ENCODE measurements around the gene SLC16A2.

Gene SLC16A2

DNA sequence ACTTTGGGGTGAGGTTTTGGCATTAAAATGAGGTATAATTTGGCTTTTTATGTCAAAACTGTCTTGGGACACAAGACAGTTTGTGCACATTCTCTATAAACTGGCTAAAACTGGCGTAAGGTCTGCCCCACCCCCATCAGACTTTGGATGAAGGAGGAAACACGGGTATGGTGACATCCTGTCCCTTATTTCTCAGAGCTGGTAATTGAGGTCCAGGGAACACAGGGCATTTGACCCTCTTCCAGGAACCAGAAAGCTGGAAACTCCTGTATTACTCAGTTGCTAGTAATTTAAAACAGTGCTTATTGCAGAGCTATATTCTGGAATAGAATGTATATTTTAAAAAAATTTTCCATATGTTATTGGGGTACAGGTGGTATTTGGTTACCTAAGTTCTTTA is 78.8 kb downstream of the SLC16A2 start:
- H3K27ac ChIP-seq (ENCODE audit: low read length, poor library complexity, severe bottlenecking) = no peak overlapping the region
- no peak overlapping the region for H2BK120ac ChIP-seq (ENCODE audit: low read depth, low read length)
- H2AK5ac ChIP-seq (ENCODE audit: low read length, severe bottlenecking) = no peak overlapping the region
- H3K9ac ChIP-seq (ENCODE audit: low read length) = no peak overlapping the region
- no peak overlapping the region for H3K18ac ChIP-seq (ENCODE audit: low read depth in 1 of 2, low read length in 2 of 2)
- no peaks in the 10 kb centered on the region for H3K4me1 ChIP-seq (ENCODE audit: control insufficient read depth, insufficient read depth, low read depth, low read length)
- no peaks in the 10 kb centered on the region for H3K79me1 ChIP-seq (replicated peaks; ENCODE audit: low read length, poor library complexity, severe bottlenecking)
- H3K23ac ChIP-seq (ENCODE audit: low read length in 2 of 2) = no peak overlapping the region
- H3K36me3 ChIP-seq (ENCODE audit: control insufficient read depth in 1 of 2, insufficient read depth in 2 of 2, low read depth in 1 of 2, low read length in 2 of 2) = no peaks in the 10 kb centered on the region
- no peak overlapping the region for H4K8ac ChIP-seq (ENCODE audit: low read length)
- no peak overlapping the region for H3K4ac ChIP-seq (ENCODE audit: low read depth in 1 of 2, low read length in 2 of 2)
- no peak overlapping the region for H3K4me2 ChIP-seq (ENCODE audit: low read length, poor library complexity, severe bottlenecking)
- no peaks in the 10 kb centered on the region for H3K9me3 ChIP-seq (ENCODE audit: control insufficient read depth, low read length)
- H2BK15ac ChIP-seq (ENCODE audit: low read depth, poor library complexity, severe bottlenecking) = no peak overlapping the region
- H2AFZ ChIP-seq (ENCODE audit: low read depth, low read length) = no peak overlapping the region
- H3K4me3 ChIP-seq (ENCODE audit: insufficient read depth in 1 of 2, low read depth in 1 of 2, low read length in 2 of 2) = no peak overlapping the region
- no CpG with 5 or more reads among the region's 2 CpGs for WGBS
- H2BK12ac ChIP-seq (ENCODE audit: low read length in 2 of 2) = no peak overlapping the region
- no peak for DNase-seq
- no peak overlapping the region for H2BK5ac ChIP-seq (ENCODE audit: low read depth, low read length, poor library complexity, severe bottlenecking)
- H4K91ac ChIP-seq (ENCODE audit: low read length) = no peak overlapping the region
- H3K14ac ChIP-seq (ENCODE audit: low read length in 2 of 2) = no peak overlapping the region
- H3K27me3 ChIP-seq (ENCODE audit: control insufficient read depth in 1 of 2, insufficient read depth in 1 of 2, low read length in 2 of 2) = peaks cover 0 to 14% of the 10 kb centered on the region in 2 experiments

DNA sequence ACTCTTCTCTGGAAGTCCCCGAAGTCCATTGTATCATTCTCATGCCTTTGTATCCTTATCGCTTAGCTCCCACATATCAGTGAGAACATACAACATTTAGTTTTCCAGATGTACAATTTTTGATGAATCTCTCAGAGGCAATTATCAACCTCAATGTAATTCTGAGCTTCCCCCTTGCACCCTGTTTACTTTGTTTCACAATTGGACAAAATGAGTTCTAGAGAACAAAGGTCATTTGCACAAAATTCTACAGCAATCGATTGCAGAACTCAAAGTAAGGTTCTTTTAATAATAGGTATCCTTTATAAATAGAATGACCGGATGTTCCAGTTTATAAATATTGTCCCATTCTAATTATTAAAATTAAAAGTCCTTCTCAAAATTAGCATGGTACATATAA is 79.3 kb downstream of the SLC16A2 start:
- Histone ChIP-seq H3K4me2 (ENCODE audit: low read length, poor library complexity, severe bottlenecking) (no peak overlapping the region), H3K4ac (ENCODE audit: low read depth in 1 of 2, low read length in 2 of 2) (no peak overlapping the region), H3K27ac (ENCODE audit: low read length, poor library complexity, severe bottlenecking) (no peak overlapping the region), H3K9me3 (ENCODE audit: control insufficient read depth, low read length) (no peaks in the 10 kb centered on the region), H3K4me3 (ENCODE audit: insufficient read depth in 1 of 2, low read depth in 1 of 2, low read length in 2 of 2) (no peak overlapping the region), H2BK15ac (ENCODE audit: low read depth, poor library complexity, severe bottlenecking) (no peak overlapping the region), H2AFZ (ENCODE audit: low read depth, low read length) (no peak overlapping the region), H3K18ac (ENCODE audit: low read depth in 1 of 2, low read length in 2 of 2) (no peak overlapping the region), H2BK120ac (ENCODE audit: low read depth, low read length) (no peak overlapping the region), H3K23ac (ENCODE audit: low read length in 2 of 2) (no peak overlapping the region), H3K27me3 (ENCODE audit: control insufficient read depth in 1 of 2, insufficient read depth in 1 of 2, low read length in 2 of 2) (peaks cover 0 to 14% of the 10 kb centered on the region in 2 experiments), H3K79me1 (replicated peaks; ENCODE audit: low read length, poor library complexity, severe bottlenecking) (no peaks in the 10 kb centered on the region), H3K9ac (ENCODE audit: low read length) (no peak overlapping the region), H3K4me1 (ENCODE audit: control insufficient read depth, insufficient read depth, low read depth, low read length) (no peaks in the 10 kb centered on the region), H2BK5ac (ENCODE audit: low read depth, low read length, poor library complexity, severe bottlenecking) (no peak overlapping the region), H4K91ac (ENCODE audit: low read length) (no peak overlapping the region), H4K8ac (ENCODE audit: low read length) (no peak overlapping the region), H3K36me3 (ENCODE audit: control insufficient read depth in 1 of 2, insufficient read depth in 2 of 2, low read depth in 1 of 2, low read length in 2 of 2) (no peaks in the 10 kb centered on the region), H2BK12ac (ENCODE audit: low read length in 2 of 2) (no peak overlapping the region), H3K14ac (ENCODE audit: low read length in 2 of 2) (no peak overlapping the region), H2AK5ac (ENCODE audit: low read length, severe bottlenecking) (no peak overlapping the region)
- DNase-seq = no peak
- WGBS = 100% methylated on average over 2 of the region's 4 CpGs

GRCh38 chrX:74505437-74505836 is 84.1 kb downstream of the SLC16A2 start:
- no peak overlapping the region for H2BK12ac ChIP-seq (ENCODE audit: low read length in 2 of 2)
- DNase-seq = no peak
- H3K4me3 ChIP-seq (ENCODE audit: insufficient read depth in 1 of 2, low read depth in 1 of 2, low read length in 2 of 2) = no peak overlapping the region
- H3K23ac ChIP-seq (ENCODE audit: low read length in 2 of 2) = no peak overlapping the region
- H3K36me3 ChIP-seq (ENCODE audit: control insufficient read depth in 1 of 2, insufficient read depth in 2 of 2, low read depth in 1 of 2, low read length in 2 of 2) = no peaks in the 10 kb centered on the region
- H3K79me1 ChIP-seq (replicated peaks; ENCODE audit: low read length, poor library complexity, severe bottlenecking) = no peaks in the 10 kb centered on the region
- no peak overlapping the region for H3K14ac ChIP-seq (ENCODE audit: low read length in 2 of 2)
- H2BK5ac ChIP-seq (ENCODE audit: low read depth, low read length, poor library complexity, severe bottlenecking) = no peak overlapping the region
- H3K4me1 ChIP-seq (ENCODE audit: control insufficient read depth, insufficient read depth, low read depth, low read length) = no peaks in the 10 kb centered on the region
- H3K9me3 ChIP-seq (ENCODE audit: control insufficient read depth, low read length) = no peaks in the 10 kb centered on the region
- H2AK5ac ChIP-seq (ENCODE audit: low read length, severe bottlenecking) = no peak overlapping the region
- no peak overlapping the region for H3K4me2 ChIP-seq (ENCODE audit: low read length, poor library complexity, severe bottlenecking)
- no peak overlapping the region for H3K18ac ChIP-seq (ENCODE audit: low read depth in 1 of 2, low read length in 2 of 2)
- 0% methylated on average over 2 of the region's 2 CpGs for WGBS
- no peak overlapping the region for H3K27ac ChIP-seq (ENCODE audit: low read length, poor library complexity, severe bottlenecking)
- no peak overlapping the region for H3K4ac ChIP-seq (ENCODE audit: low read depth in 1 of 2, low read length in 2 of 2)
- H2AFZ ChIP-seq (ENCODE audit: low read depth, low read length) = no peak overlapping the region
- no peak overlapping the region for H2BK15ac ChIP-seq (ENCODE audit: low read depth, poor library complexity, severe bottlenecking)
- H2BK120ac ChIP-seq (ENCODE audit: low read depth, low read length) = no peak overlapping the region
- no peak overlapping the region for H3K9ac ChIP-seq (ENCODE audit: low read length)
- no peak overlapping the region for H4K8ac ChIP-seq (ENCODE audit: low read length)
- peaks cover 0 to 12% of the 10 kb centered on the region in 2 experiments for H3K27me3 ChIP-seq (ENCODE audit: control insufficient read depth in 1 of 2, insufficient read depth in 1 of 2, low read length in 2 of 2)
- no peak overlapping the region for H4K91ac ChIP-seq (ENCODE audit: low read length)

DNA sequence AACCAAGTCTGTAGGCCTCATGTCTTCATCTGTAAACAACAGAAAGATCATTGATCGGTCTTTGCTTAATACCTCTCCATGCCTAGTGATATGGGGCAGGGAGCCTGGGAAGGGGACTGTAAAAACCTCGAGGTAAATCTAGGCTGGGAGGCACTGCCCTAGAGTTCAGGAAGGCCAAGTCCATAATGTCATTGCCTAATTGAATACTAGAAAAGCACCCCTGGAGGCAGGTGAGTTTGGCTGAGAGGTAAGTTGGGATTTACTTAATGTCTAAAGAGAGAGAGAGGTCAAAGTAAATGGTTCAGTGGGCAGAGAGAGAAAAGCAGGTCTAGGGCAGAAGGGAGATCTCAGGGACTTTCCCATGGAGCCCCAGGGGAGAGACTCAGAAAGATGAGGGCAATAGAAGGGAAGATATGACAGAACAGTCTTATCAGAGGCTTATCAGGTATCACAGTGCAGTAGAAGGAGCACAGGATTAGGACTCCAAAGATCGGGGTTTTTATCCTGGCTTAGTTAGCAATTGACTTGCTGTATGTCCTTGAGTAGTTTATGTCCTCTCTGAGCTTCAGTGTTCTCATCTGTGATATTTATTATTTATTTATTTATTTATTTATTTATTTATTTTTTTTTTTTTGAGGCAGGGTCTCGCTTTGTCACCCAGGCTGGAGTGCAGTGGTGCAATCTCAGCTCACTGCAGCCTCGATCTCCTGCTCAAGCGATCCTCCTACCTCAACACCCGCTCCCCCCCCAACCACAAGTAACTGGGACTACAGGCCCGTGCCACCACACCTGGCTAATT is 85.2 kb downstream of the SLC16A2 start:
- H3K4me3 ChIP-seq (ENCODE audit: insufficient read depth in 1 of 2, low read depth in 1 of 2, low read length in 2 of 2) = no peak overlapping the region
- 85% methylated on average over 2 of the region's 8 CpGs for WGBS
- H3K4me2 ChIP-seq (ENCODE audit: low read length, poor library complexity, severe bottlenecking) = no peak overlapping the region

More for the DNA sequence above, 85.2 kb downstream of the SLC16A2 start:
- Histone ChIP-seq H3K14ac (ENCODE audit: low read length in 2 of 2) (no peak overlapping the region), H3K23ac (ENCODE audit: low read length in 2 of 2) (no peak overlapping the region), H3K27ac (ENCODE audit: low read length, poor library complexity, severe bottlenecking) (no peak overlapping the region), H3K4ac (ENCODE audit: low read depth in 1 of 2, low read length in 2 of 2) (no peak overlapping the region), H2AFZ (ENCODE audit: low read depth, low read length) (no peak overlapping the region), H3K36me3 (ENCODE audit: control insufficient read depth in 1 of 2, insufficient read depth in 2 of 2, low read depth in 1 of 2, low read length in 2 of 2) (no peaks in the 10 kb centered on the region), H4K8ac (ENCODE audit: low read length) (no peak overlapping the region), H3K79me1 (replicated peaks; ENCODE audit: low read length, poor library complexity, severe bottlenecking) (no peaks in the 10 kb centered on the region), H2BK15ac (ENCODE audit: low read depth, poor library complexity, severe bottlenecking) (no peak overlapping the region), H3K27me3 (ENCODE audit: control insufficient read depth in 1 of 2, insufficient read depth in 1 of 2, low read length in 2 of 2) (peaks cover 0 to 12% of the 10 kb centered on the region in 2 experiments), H3K4me1 (ENCODE audit: control insufficient read depth, insufficient read depth, low read depth, low read length) (no peaks in the 10 kb centered on the region), H3K9me3 (ENCODE audit: control insufficient read depth, low read length) (no peaks in the 10 kb centered on the region), H2BK120ac (ENCODE audit: low read depth, low read length) (no peak overlapping the region), H2BK12ac (ENCODE audit: low read length in 2 of 2) (no peak overlapping the region), H2AK5ac (ENCODE audit: low read length, severe bottlenecking) (no peak overlapping the region), H2BK5ac (ENCODE audit: low read depth, low read length, poor library complexity, severe bottlenecking) (no peak overlapping the region), H3K9ac (ENCODE audit: low read length) (no peak overlapping the region), H4K91ac (ENCODE audit: low read length) (no peak overlapping the region), H3K18ac (ENCODE audit: low read depth in 1 of 2, low read length in 2 of 2) (no peak overlapping the region)
- DNase-seq = no peak
